Sigmoid colon (tissue), 7 donors: ENCODE results near the gene DNAJB13. TPM values are rescaled to one million over a fixed set of nuclear protein-coding genes. Genes with fewer than 3 reads are reported as not detected.

Source experiments
- DNase-seq: peaks from one replicate; pipeline ENCODE4 v3.0.0-alpha.2; 2019
- H3K27ac ChIP-seq, 4 donors: fragments of 200-600 bp; sonication (generic); one replicate each; pipeline ENCODE4 v1.5.1; 2016 to 2019; ENCODE audit warnings: mild to moderate bottlenecking in 1 of 4
- H3K27me3 ChIP-seq, 3 donors: fragments of 200-600 bp; sonication (generic); one replicate each; pipeline ENCODE4 v1.5.1; 2019; ENCODE audit warnings: mild to moderate bottlenecking in 1 of 3
- H3K36me3 ChIP-seq, 4 donors: fragments of 200-600 bp; sonication (generic); one replicate each; pipeline ENCODE4 v1.5.1; 2016 to 2019
- H3K4me1 ChIP-seq, 4 donors: fragments of 200-600 bp; sonication (generic); one replicate each; pipeline ENCODE4 v1.5.1; 2017 to 2019
- H3K4me3 ChIP-seq, 4 donors: fragments of 200-600 bp; sonication (generic); one replicate each; pipeline ENCODE4 v1.5.1; 2017 to 2019; ENCODE audit warnings: mild to moderate bottlenecking in 2 of 4, moderate library complexity in 1 of 4
- H3K9me3 ChIP-seq, 4 donors: fragments of 200-600 bp in 3 of 4; sonication (generic) in 3 of 4; one replicate each; pipeline versions ENCODE4 v1.5.1 to v1.6.1; 2013 to 2019
- CTCF ChIP-seq, 4 experiments: fragments of 450-650 bp in 3 of 4; fragments of 200-600 bp in 1 of 4; IDR thresholded peaks; one replicate each; pipeline ENCODE4 v1.5.1; 2016 to 2019; ENCODE audit warnings: antibody characterized with exemption in 4 of 4, mild to moderate bottlenecking in 3 of 4, moderate library complexity in 2 of 4
- EP300 ChIP-seq, 4 donors: sonication (generic); formaldehyde crosslinking; IDR thresholded peaks; one replicate each; pipeline ENCODE4 v1.6.1; 2017; ENCODE audit warnings: antibody characterized with exemption in 4 of 4
- POLR2A ChIP-seq, 2 donors: fragments of 450-650 bp; IDR thresholded peaks; one replicate each; pipeline ENCODE4 v1.6.1; 2016; ENCODE audit warnings: antibody characterized with exemption in 2 of 2, mild to moderate bottlenecking in 2 of 2, moderate library complexity in 2 of 2
- POLR2AphosphoS5 ChIP-seq, 4 donors: sonication (generic); formaldehyde crosslinking; IDR thresholded peaks; one replicate each; pipeline ENCODE4 v1.6.1; 2017; ENCODE audit warnings: antibody characterized with exemption in 4 of 4
- WGBS, 2 donors: extraction: QIAGEN DNeasy Blood & Tissue Kit; methylation state at CpG; one replicate each; pipeline ENCODE4 v1.1.7; 2013; 5-methylcytosine and 5-hydroxymethylcytosine counted together
- intact Hi-C: fragments of 100-400 bp; cut with DNase I; formaldehyde crosslinking; loops from one replicate; pipeline ENCODE4 v1.15.1; 2023
- polyA plus RNA-seq, 3 donors: library from polyadenylated mRNA; stranded (reverse); fragments of 200-250 nt; gene quantifications; one replicate each; pipeline ENCODE4 v1.2.3, GENCODE V29; 2013
- total RNA-seq, 4 donors: library from RNA; depleted of rRNA; stranded (reverse); fragments of >200 nt; gene quantifications; one replicate each; pipeline ENCODE4 v1.1.0, GENCODE V29; 2016
- donor health status: healthy with polysubstance abuse.
- donor health status: Bipolar disorder and iron deficiency.
- donor health status: healthy.

Gene DNAJB13
- total and polyA plus RNA-seq, 7 donors: 0.27 TPM; not detected in 6

- intact Hi-C loops: no loop called here
- no peak overlapping the region for H3K4me3 ChIP-seq
- TF ChIP-seq POLR2A (IDR thresholded peaks at IDR 0.05): no peak
- H3K36me3 ChIP-seq: peaks cover 0 to 93% (median 9%) of the 10 kb centered on the region in 4 donors
- H3K9me3 ChIP-seq: no peaks in the 10 kb centered on the region
- no peaks in the 10 kb centered on the region for H3K4me1 ChIP-seq
- no peaks in the 10 kb centered on the region for H3K27me3 ChIP-seq
- H3K27ac ChIP-seq: no peak overlapping the region
- DNase-seq: no peak
Measured at GRCh38 chr11:73913472-73913871, 37.4 kb upstream of the DNAJB13 start.

GRCh38 chr11:73914284-73914683 is 36.5 kb upstream of the DNAJB13 start:
- H3K4me3 ChIP-seq: no peak overlapping the region
- DNase-seq: no peak
- no peak overlapping the region for H3K27ac ChIP-seq
- H3K27me3 ChIP-seq: no peaks in the 10 kb centered on the region
- TF ChIP-seq POLR2A (IDR thresholded peaks at IDR 0.05): no peak
- no peak for TF ChIP-seq CTCF (IDR thresholded peaks at IDR 0.05)
- TF ChIP-seq EP300 (IDR thresholded peaks at IDR 0.05): no peak
- TF ChIP-seq POLR2AphosphoS5 (IDR thresholded peaks at IDR 0.05): no peak
- no peaks in the 10 kb centered on the region for H3K9me3 ChIP-seq
- peaks cover 3 to 97% (median 14%) of the 10 kb centered on the region in 4 donors for H3K36me3 ChIP-seq
- no peaks in the 10 kb centered on the region for H3K4me1 ChIP-seq
- 68 to 86% methylated on average over 4 of the region's 4 CpGs for WGBS, 2 donors
- intact Hi-C loops: no loop called here

- 41 to 61% methylated on average over 1 of the region's 1 CpG for WGBS, 2 donors
- intact Hi-C loops: no loop called here
- Histone ChIP-seq H3K27ac (no peak overlapping the region), H3K27me3 (no peaks in the 10 kb centered on the region), H3K4me1 (no peaks in the 10 kb centered on the region), H3K4me3 (no peak overlapping the region), H3K9me3 (no peaks in the 10 kb centered on the region), H3K36me3 (peaks cover 3 to 96% (median 20%) of the 10 kb centered on the region in 4 donors)
- TF ChIP-seq CTCF (IDR thresholded peaks at IDR 0.05): no peak
- DNase-seq: no peak
Measured at GRCh38 chr11:73916435-73916834, 34.4 kb upstream of the DNAJB13 start.

- intact Hi-C loops: no loop called here
- H3K4me3 ChIP-seq: no peak overlapping the region
- no peak overlapping the region for H3K27ac ChIP-seq
- peaks cover 0 to 89% (median 24%) of the 10 kb centered on the region in 4 donors for H3K36me3 ChIP-seq
- no peaks in the 10 kb centered on the region for H3K9me3 ChIP-seq
- 96 to 97% methylated on average over 4 of the region's 4 CpGs for WGBS, 2 donors
- TF ChIP-seq CTCF (IDR thresholded peaks at IDR 0.05) (no peak), POLR2A (IDR thresholded peaks at IDR 0.05) (no peak), POLR2AphosphoS5 (IDR thresholded peaks at IDR 0.05) (no peak), EP300 (IDR thresholded peaks at IDR 0.05) (no peak)
- DNase-seq: no peak
- H3K27me3 ChIP-seq: no peaks in the 10 kb centered on the region
- no peaks in the 10 kb centered on the region for H3K4me1 ChIP-seq
Measured at GRCh38 chr11:73921180-73921579, 29.6 kb upstream of the DNAJB13 start.

- H3K36me3 ChIP-seq: peaks cover 15 to 73% (median 26%) of the 10 kb centered on the region in 4 donors
Measured at GRCh38 chr11:73929388-73929787, 21.4 kb upstream of the DNAJB13 start.

GRCh38 chr11:73931039-73931645 is 19.7 kb upstream of the DNAJB13 start:
- Histone ChIP-seq H3K4me1 (no peaks in the 10 kb centered on the region), H3K27me3 (no peaks in the 10 kb centered on the region), H3K9me3 (no peaks in the 10 kb centered on the region), H3K27ac (no peak overlapping the region), H3K4me3 (no peak overlapping the region), H3K36me3 (peaks cover 15 to 58% (median 21%) of the 10 kb centered on the region in 4 donors)
- intact Hi-C loops: no loop called here
- TF ChIP-seq EP300 (IDR thresholded peaks at IDR 0.05) (no peak), CTCF (IDR thresholded peaks at IDR 0.05) (peak in 1 of 4 experiments; percentile 10), POLR2AphosphoS5 (IDR thresholded peaks at IDR 0.05) (no peak), POLR2A (IDR thresholded peaks at IDR 0.05) (no peak)
- WGBS, 2 donors: 67 to 72% methylated on average over 7 of the region's 7 CpGs
- no peak for DNase-seq

More at GRCh38 chr11:73929388-73929787, 21.4 kb upstream of the DNAJB13 start:
- intact Hi-C loops: no loop called here
- H3K4me3 ChIP-seq: no peak overlapping the region
- H3K27ac ChIP-seq: no peak overlapping the region
- H3K4me1 ChIP-seq: no peaks in the 10 kb centered on the region
- WGBS, 2 donors: 96 to 98% methylated on average over 2 of the region's 2 CpGs
- TF ChIP-seq POLR2A (IDR thresholded peaks at IDR 0.05): no peak
- DNase-seq: no peak
- H3K9me3 ChIP-seq: no peaks in the 10 kb centered on the region
- H3K27me3 ChIP-seq: no peaks in the 10 kb centered on the region
